ENCODE data around the gene CUL3.

DNA sequence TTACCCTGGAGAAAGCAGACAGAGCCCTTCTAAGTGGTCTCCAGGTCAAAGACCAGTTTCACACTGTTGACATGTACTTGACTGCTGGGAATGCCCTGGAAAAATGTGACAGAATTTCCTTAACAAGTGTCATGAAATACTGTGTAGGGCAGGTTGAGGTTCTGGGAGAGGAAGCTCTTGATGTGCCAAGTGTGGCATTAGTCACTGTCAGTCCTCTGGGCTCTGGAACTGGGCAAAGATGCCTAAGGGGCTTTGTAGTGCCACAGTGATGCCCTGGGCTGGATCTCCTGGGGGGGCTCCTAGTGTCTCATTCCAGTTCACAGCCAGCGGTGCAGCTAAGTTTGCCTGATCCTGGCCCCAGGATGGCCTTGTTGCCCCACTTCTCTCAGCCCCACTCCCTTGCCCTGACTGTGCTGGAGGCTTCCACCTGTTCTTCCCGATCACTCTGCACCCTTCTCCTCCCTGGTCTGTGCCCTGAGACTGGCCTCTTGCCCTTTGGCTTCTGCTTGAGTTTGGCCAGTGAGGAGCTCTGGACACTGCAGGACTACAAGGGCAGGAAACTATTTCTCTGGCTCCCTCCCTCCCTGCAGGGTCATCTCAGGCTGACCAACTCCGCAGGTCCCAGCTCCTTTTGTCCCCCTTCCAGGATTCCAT lies 156.2 kb downstream of the CUL3 start:
- TF ChIP-seq POLR2AphosphoS5 (IDR thresholded peaks at IDR 0.05; ENCODE audit: low read depth, low read length) (no peak), TAF1 (IDR thresholded peaks at IDR 0.05; ENCODE audit: borderline replicate concordance, insufficient read depth, low read length) (no peak)
